Loucy (cell line): ENCODE measurements around the gene LIN28A.
"Not testable (repeated sequence)": the region's sequence is repeated elsewhere in the genome, so short reads cannot be mapped to it uniquely, and the experiment has no call there.

Experiments
- H2AFZ ChIP-seq: fragments of 200-600 bp; sonication (generic); 2 replicates; pipeline ENCODE4 v1.6.0; 2016; ENCODE audit warnings: antibody characterized with exemption, mild to moderate bottlenecking, low read length, moderate library complexity
- H3F3A ChIP-seq: fragments of 200-600 bp; 2 replicates; pipeline ENCODE4 v1.6.0; 2016; ENCODE audit warnings: antibody characterized with exemption, low read depth, mild to moderate bottlenecking
- H3K27me3 ChIP-seq: fragments of 200-600 bp; sonication (generic); 2 replicates; pipeline ENCODE4 v1.6.1; 2014; ENCODE audit warnings: low read length, mild to moderate bottlenecking; ENCODE audit not compliant: insufficient read depth, poor library complexity, severe bottlenecking
- H3K36me3 ChIP-seq: fragments of 200-600 bp; sonication (generic); 2 replicates; pipeline ENCODE4 v1.6.1; 2016; ENCODE audit warnings: low read length; ENCODE audit not compliant: insufficient read depth
- H3K4me1 ChIP-seq: fragments of 200-600 bp; sonication (generic); 2 replicates; pipeline ENCODE4 v1.5.1; 2014; ENCODE audit warnings: low read length, mild to moderate bottlenecking; ENCODE audit not compliant: insufficient read depth, poor library complexity, severe bottlenecking
- H3K4me2 ChIP-seq: fragments of 200-600 bp; sonication (generic); 2 replicates; pipeline ENCODE4 v1.6.0; 2014; ENCODE audit warnings: antibody characterized with exemption, low read length, low read depth, mild to moderate bottlenecking; ENCODE audit not compliant: poor library complexity, severe bottlenecking
- H3K4me3 ChIP-seq: fragments of 200-600 bp; sonication (generic); 2 replicates; pipeline ENCODE4 v1.5.1; 2014; ENCODE audit warnings: low read length, mild to moderate bottlenecking, mixed read lengths; ENCODE audit not compliant: poor library complexity, severe bottlenecking
- H3K79me2 ChIP-seq: fragments of 200-600 bp; sonication (generic); 2 replicates; pipeline ENCODE4 v1.6.1; 2014; ENCODE audit warnings: low read length; ENCODE audit not compliant: insufficient read depth
- H3K9ac ChIP-seq: fragments of 200-600 bp; sonication (generic); 2 replicates; pipeline ENCODE4 v1.6.0; 2014; ENCODE audit warnings: mild to moderate bottlenecking, low read depth, low read length, moderate library complexity; ENCODE audit not compliant: poor library complexity, severe bottlenecking
- H3K9me2 ChIP-seq: fragments of 200-600 bp; sonication (generic); replicated peaks from 2 replicates; pipeline ENCODE4 v1.6.1; 2016; ENCODE audit warnings: low read depth, low read length, mixed read lengths
- H3K9me3 ChIP-seq: fragments of 200-600 bp; sonication (generic); 2 replicates; pipeline ENCODE4 v1.6.1; 2014; ENCODE audit warnings: mild to moderate bottlenecking, antibody characterized with exemption, low read length, low read depth; ENCODE audit not compliant: insufficient read depth
- H4K20me1 ChIP-seq: fragments of 200-600 bp; sonication (generic); 2 replicates; pipeline ENCODE4 v1.6.0; 2014; ENCODE audit warnings: antibody characterized with exemption, low read length, mild to moderate bottlenecking; ENCODE audit not compliant: insufficient read depth, poor library complexity, severe bottlenecking
- EZH2phosphoT487 ChIP-seq: fragments of 200-600 bp; IDR thresholded peaks from 2 replicates; pipeline ENCODE4 v1.6.1; 2018; ENCODE audit warnings: antibody characterized with exemption, mild to moderate bottlenecking, moderate library complexity, borderline replicate concordance
- TF ChIP-seq, protein P1 (sequence below): fragments of 200-600 bp; sonication (generic); conservative IDR thresholded peaks from 2 replicates; pipeline ENCODE4 v1.5.1; 2014; ENCODE audit warnings: mild to moderate bottlenecking, antibody characterized with exemption, low read length

LIN28A gene

DNA sequence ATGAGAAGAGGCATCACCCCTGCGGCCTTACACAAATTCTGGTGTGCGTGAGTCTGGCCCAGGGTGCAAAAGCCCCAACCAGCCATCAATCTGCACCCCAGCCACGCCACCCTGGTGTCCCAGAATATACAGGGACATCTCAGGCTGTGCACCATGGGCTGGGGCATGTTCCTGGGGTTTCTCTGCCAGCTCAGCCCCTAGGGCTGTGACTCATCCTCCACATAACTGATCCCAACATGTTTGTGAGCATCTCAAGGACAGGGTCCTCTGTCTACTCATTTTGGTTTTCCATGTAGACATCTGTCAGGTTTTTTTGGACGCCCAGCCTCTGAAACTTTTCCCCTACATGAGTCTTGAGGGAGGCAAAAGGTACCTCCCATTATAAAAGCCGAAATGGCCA is 38.6 kb upstream of the LIN28A start:
- Histone ChIP-seq H3K9ac (peak overlapping the region; percentile 85), H3K4me2 (peak overlapping the region; percentile 70), H2AFZ (no peak overlapping the region), H4K20me1 (no peaks in the 10 kb centered on the region), H3K9me2 (no peaks in the 10 kb centered on the region), H3K79me2 (peaks cover 32% of the 10 kb centered on the region), H3K36me3 (no peaks in the 10 kb centered on the region), H3K27me3 (no peaks in the 10 kb centered on the region), H3K4me3 (no peak overlapping the region), H3F3A (peaks cover 21% of the 10 kb centered on the region), H3K9me3 (no peaks in the 10 kb centered on the region), H3K4me1 (peaks cover 87% of the 10 kb centered on the region)
- no peak for TF ChIP-seq EZH2phosphoT487
- TF ChIP-seq, protein P1, sequence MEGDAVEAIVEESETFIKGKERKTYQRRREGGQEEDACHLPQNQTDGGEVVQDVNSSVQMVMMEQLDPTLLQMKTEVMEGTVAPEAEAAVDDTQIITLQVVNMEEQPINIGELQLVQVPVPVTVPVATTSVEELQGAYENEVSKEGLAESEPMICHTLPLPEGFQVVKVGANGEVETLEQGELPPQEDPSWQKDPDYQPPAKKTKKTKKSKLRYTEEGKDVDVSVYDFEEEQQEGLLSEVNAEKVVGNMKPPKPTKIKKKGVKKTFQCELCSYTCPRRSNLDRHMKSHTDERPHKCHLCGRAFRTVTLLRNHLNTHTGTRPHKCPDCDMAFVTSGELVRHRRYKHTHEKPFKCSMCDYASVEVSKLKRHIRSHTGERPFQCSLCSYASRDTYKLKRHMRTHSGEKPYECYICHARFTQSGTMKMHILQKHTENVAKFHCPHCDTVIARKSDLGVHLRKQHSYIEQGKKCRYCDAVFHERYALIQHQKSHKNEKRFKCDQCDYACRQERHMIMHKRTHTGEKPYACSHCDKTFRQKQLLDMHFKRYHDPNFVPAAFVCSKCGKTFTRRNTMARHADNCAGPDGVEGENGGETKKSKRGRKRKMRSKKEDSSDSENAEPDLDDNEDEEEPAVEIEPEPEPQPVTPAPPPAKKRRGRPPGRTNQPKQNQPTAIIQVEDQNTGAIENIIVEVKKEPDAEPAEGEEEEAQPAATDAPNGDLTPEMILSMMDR, result no peak

DNA sequence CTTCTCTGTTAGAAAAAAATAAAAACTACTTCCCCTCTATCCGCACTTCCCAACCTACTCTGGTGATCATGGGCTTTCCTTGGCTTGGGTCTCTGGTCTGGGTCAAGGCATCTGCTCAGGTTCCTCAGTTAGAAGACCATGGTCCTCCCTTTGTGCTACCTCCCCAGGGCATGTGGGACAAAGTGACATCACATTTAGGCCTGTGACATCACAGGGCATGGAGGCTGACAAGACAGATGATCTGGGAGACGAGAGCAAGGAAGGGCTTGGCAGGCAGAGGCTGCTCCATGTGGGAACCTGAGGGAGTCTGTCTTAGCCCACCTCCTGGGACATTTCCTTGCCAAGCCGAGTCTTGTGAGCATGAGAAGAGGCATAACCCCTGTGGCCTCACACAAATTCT is 38.0 kb upstream of the LIN28A start, which contains the start of gene ZNF683:
ZNF683 (minus strand) TSS at position 140 of the 400 bp plus-strand sequence. CDS start 4,179 bp downstream, outside the sequence.
- H3K4me2 ChIP-seq, result peak within 1 kb of the TSS; percentile 81
- H3K9ac ChIP-seq, result peak within 1 kb of the TSS; percentile 85
- H3K79me2 ChIP-seq, result peaks cover 27% of the 10 kb centered on the region
- not testable (repeated sequence) for H3K27me3 ChIP-seq, H4K20me1 ChIP-seq, H3K36me3 ChIP-seq, H3K9me2 ChIP-seq, H2AFZ ChIP-seq, H3K9me3 ChIP-seq
- peaks cover 88% of the 10 kb centered on the region for H3K4me1 ChIP-seq
- peak within 1 kb of the TSS; percentile 64 for H3K4me3 ChIP-seq
- peaks cover 21% of the 10 kb centered on the region for H3F3A ChIP-seq

DNA sequence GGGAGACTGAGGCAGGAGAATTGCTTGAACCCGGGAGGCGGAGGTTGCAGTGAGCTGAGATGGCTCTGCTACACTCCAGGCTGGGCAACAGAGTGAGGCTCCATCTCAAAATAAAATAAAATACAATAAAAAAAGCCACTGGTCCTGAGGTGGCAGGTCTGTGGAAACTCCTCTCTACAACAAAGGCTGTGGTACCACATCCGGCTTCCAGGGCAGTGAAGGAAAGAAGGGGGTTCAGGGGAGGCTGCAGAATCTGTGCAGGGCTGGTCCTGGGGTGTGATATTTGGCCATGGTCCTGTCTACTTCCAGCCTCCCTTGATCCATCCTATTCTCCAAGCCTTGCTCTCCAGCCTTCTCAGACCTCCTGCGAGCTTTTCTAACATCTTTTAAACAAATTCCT is 37.3 kb upstream of the LIN28A start:
- no peaks in the 10 kb centered on the region for H4K20me1 ChIP-seq
- H3K79me2 ChIP-seq, result peaks cover 20% of the 10 kb centered on the region
- peak overlapping the region; percentile 70 for H3K4me2 ChIP-seq
- peak overlapping the region; percentile 85 for H3K9ac ChIP-seq
- TF ChIP-seq EZH2phosphoT487, result no peak
- TF ChIP-seq, protein P1, result no peak
- peak overlapping the region; percentile 64 for H3K4me3 ChIP-seq
- no peaks in the 10 kb centered on the region for H3K9me3 ChIP-seq
- H3K9me2 ChIP-seq, result no peaks in the 10 kb centered on the region
- peaks cover 23% of the 10 kb centered on the region for H3F3A ChIP-seq
- H3K36me3 ChIP-seq, result no peaks in the 10 kb centered on the region
- H3K27me3 ChIP-seq, result no peaks in the 10 kb centered on the region
- no peak overlapping the region for H2AFZ ChIP-seq
- H3K4me1 ChIP-seq, result peaks cover 87% of the 10 kb centered on the region

DNA sequence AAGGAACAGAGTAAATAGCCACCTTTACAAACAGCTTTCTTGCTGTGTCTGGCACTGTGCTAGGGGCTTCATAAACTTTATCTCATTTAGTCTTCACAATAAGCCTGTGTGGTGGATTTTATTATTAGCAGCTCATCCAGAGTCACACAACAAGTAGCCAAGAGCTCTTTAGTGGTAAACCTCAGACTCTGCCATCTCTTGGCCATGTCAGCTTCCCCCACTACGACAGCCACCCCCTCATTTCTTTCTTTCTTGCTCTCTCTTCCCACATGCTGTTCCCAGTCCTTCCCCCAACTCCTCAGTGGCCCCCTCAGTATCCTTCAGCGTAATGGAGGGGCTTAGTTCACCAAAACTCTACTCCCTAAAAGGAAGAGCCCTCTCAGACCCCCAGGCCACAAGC is 36.8 kb upstream of the LIN28A start:
- Histone ChIP-seq H3K4me1 (peaks cover 85% of the 10 kb centered on the region), H3K4me3 (peak overlapping the region; percentile 64), H3F3A (peaks cover 23% of the 10 kb centered on the region), H3K4me2 (peak overlapping the region; percentile 70), H3K79me2 (peaks cover 15% of the 10 kb centered on the region), H3K9me2 (no peaks in the 10 kb centered on the region), H3K9me3 (no peaks in the 10 kb centered on the region), H3K9ac (peak overlapping the region; percentile 85), H2AFZ (no peak overlapping the region), H3K36me3 (no peaks in the 10 kb centered on the region), H4K20me1 (no peaks in the 10 kb centered on the region), H3K27me3 (no peaks in the 10 kb centered on the region)
- no peak for TF ChIP-seq EZH2phosphoT487
- TF ChIP-seq, protein P1, result no peak

DNA sequence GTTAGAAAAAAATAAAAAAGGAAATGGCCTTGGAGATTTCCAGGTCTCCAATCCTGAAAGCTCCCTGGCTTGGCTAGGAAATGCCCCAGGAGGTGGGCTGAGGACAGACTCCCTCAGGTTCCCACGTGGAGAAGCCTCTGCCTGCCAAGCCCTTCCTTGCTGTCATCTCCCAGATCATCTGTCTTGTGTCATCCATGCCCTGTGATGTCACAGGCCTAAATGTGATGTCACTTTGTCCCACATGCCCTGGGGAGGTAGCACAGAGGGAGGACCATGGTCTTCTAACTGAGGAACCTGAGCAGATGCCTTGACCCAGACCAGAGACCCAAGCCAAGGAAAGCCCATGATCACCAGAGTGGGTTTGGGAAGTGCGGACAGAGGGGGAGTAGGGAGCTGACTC is 36.3 kb upstream of the LIN28A start:
- Histone ChIP-seq H3K4me3 (peak overlapping the region; percentile 64), H3K4me1 (peaks cover 91% of the 10 kb centered on the region), H3K9ac (peak overlapping the region; percentile 85), H3K4me2 (peak overlapping the region; percentile 70), H3F3A (peaks cover 23% of the 10 kb centered on the region), H3K79me2 (peaks cover 11% of the 10 kb centered on the region)
- H4K20me1 ChIP-seq, H3K9me3 ChIP-seq, H3K9me2 ChIP-seq, H2AFZ ChIP-seq, H3K27me3 ChIP-seq, H3K36me3 ChIP-seq: not testable (repeated sequence)
